Kidney tubule cell (primary cell): ENCODE measurements around the gene CYFIP2.
"Not testable (repeated sequence)": the region's sequence is repeated elsewhere in the genome, so short reads cannot be mapped to it uniquely, and the experiment has no call there.

Experiments used
- DNase-seq: peaks from one replicate; pipeline ENCODE4 v3.0.0-alpha.2; 2018; ENCODE audit warnings: low spot score

CYFIP2 gene

GRCh38 chr5:157390133-157390532 lies 124.2 kb downstream of the CYFIP2 start:
- DNase-seq, result no peak

GRCh38 chr5:157390551-157391297 lies 124.8 kb downstream of the CYFIP2 start:
- DNase-seq, result peak; percentile 100

GRCh38 chr5:157398305-157398704 lies 132.4 kb downstream of the CYFIP2 start:
- DNase-seq, result no peak

- DNase-seq, result no peak
Observed at GRCh38 chr5:157400741-157401495, 135.0 kb downstream of the CYFIP2 start.

DNA sequence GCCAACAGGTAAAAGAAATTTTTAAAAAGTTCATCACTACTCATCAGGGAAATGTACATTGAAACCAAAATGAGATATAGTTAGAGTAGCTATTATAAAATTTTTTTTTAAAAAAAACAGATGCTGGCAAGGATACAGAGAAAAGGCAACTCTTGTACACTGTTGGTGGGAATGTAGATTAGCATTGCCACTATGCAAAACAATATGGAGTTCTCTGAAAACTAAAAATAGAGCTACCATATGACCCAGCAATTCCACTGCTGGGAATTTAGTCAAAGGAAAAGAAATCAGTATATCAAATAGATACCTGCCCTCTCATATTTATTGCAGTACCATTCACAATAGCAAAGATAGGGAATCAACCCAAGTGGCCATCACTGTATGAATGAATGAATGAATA lies 149.9 kb downstream of the CYFIP2 start:
- DNase-seq, result no peak

GRCh38 chr5:157419521-157419920 lies 153.6 kb downstream of the CYFIP2 start:
- DNase-seq, result not testable (repeated sequence)

- DNase-seq, result not testable (repeated sequence)
Observed at GRCh38 chr5:157429920-157430319, 164.0 kb downstream of the CYFIP2 start.

GRCh38 chr5:157431544-157432200 lies 165.7 kb downstream of the CYFIP2 start:
- DNase-seq, result peak; percentile 79

GRCh38 chr5:157434096-157434495 lies 168.2 kb downstream of the CYFIP2 start:
- no peak for DNase-seq

DNA sequence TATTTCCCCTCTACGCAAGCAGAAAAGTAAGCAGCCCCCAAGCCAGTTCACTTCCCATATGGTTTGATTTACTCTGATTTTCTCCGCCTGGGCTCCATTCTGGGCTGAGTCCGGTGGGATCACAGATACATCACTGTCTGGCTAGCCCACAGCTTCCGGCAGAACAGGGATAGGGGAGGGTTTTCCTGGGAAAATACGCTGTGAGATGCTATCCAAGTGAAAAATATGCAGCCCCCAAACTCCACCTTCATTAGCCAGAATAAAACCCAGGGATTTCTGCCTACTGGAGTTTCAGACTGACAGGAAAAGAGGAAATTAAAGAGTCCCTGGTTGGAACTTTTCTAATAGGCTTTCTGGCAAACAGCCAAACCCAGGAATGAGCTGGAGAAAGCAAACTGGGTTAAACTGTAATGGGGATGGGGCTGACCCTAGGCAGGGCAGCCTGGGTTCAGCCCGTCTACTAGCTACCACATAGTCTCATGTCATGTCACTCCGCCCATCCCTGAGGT lies 177.2 kb downstream of the CYFIP2 start:
- peak; percentile 51 for DNase-seq

DNA sequence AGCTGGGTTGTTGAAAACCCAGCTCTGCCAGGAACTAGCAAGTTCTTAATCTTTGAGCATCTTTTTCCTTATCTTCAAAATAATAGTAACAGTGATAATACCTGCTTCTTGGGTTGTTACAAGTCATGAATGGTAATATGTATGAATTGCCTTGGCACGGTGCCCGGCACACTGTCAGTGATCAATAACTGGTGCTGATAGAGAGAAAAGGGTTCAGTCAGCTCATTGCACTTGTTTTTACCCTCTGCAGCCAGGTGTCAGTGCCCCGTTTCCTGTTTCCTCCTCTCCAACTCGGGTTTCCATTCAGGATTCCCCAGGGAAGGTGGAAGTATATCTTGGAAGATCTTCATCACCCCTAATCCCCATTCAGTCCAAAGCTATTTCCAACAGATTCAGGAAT lies 178.3 kb downstream of the CYFIP2 start:
- DNase-seq, result no peak
